GM19099 (cell line): ENCODE data around the gene RXRA.

Source experiments
- POLR2A ChIP-seq: IDR thresholded peaks from 3 replicates; pipeline ENCODE4 v1.6.1; 2011; ENCODE audit warnings: low read depth; ENCODE audit not compliant: insufficient read length; ENCODE audit errors: extremely low read depth

The RXRA gene

DNA sequence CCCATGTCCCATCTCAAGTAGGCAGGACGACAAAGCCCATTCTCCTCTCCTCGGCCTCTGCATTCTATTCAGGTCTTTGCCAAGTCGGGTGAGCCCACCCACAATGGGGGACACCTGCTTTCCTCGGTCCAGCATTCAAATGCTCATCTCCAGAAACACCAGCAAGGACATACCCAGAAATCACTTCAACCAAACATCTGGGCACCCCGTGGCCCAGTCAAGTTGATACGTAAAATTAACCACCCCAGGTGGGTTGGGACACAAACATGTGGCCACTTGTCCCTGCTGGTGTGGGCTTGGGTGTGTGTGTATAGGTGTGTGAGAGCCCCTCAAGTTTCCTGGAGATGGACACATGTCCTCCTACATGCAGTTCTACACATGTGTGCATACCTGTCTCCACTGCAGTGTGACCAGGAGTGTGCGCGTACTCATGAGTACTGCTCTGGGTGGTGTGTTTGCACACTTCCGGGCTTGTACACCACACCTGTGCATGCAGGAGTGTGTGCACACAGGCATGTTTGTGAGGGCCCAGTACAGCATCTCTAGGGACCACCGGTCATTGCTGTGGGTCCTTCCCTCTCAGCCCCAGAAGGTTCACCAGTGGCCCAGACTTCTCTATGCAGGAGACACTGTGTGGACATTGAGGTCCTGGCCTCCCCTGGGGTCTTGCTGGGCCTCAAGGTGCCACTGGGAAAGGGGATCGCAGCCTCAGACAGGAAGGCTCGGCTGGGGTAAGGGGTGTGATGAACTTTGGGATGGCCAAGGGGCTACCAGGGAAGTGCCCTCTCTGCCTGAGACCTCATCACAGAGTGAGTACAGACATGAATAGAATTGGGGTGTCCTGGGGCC is 35.4 kb upstream of the RXRA start:
- no peak for TF ChIP-seq POLR2A

DNA sequence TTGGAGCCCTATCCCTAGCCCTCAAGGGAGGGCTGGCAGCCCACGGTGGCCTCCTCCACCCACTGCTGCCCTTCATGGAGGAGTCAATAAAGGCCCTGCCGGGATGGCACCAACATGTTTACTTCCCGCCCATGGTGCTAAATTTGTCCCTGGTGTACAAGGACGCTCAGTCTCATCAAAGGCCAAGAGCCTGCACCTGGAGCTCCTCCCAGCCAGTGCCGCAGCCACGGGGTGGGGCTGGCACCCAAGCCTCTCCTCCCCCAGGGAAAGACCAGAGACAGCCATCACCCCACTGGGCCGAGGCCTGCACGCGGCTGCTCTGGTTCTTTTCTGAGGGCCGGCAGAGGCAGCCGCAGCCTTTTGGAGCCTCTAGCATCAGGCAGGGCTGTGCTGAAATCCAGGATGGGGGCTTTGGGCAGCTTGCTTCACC is 34.8 kb upstream of the RXRA start:
- no peak for TF ChIP-seq POLR2A

DNA sequence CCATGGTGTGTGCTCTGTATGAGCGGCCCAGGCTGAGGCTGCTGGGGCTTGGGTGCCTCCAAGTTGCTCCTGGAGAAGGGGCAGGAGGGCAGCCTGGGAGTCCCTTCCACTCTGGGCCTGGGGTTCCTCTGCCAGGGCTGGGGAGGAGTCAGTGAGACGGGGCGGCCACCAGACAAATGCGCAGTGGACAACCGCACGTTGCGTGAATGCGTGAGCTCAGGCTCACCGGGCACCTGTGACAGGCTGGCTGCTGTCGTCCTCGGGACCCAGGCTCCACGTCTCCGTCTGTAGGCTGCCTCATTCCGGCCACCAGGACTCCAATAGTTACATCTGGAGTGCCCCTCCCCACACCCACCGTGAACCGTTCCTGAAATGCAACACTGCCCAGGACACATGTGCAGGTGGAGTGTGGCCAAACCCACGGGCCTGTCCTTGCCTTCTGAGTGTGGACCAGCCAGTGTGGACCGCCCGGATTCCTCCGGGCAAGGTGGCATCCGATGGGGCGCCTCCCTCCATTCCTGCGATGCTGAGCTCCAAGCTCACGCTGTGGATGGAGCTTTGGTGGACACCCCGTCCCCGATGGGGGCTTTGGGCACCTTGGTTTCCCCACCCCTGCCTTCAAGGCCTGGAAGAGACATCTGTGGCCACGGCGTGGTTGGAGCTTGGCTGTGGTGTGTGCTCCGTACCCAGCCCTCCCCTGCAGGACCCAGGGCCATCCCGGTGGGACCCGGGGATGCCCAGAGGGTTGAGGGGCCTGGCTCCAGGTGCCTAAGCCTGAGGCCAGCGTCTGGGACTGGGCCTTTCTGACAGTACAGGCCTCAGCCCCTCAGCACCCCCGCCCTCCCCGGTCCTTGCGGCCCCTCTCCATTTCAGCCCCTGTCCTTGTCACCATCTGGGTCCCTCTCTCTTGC is 34.0 kb upstream of the RXRA start:
- TF ChIP-seq POLR2A, result no peak

- TF ChIP-seq POLR2A, result no peak
Measured at GRCh38 chr9:134293031-134293521, 33.2 kb upstream of the RXRA start.

DNA sequence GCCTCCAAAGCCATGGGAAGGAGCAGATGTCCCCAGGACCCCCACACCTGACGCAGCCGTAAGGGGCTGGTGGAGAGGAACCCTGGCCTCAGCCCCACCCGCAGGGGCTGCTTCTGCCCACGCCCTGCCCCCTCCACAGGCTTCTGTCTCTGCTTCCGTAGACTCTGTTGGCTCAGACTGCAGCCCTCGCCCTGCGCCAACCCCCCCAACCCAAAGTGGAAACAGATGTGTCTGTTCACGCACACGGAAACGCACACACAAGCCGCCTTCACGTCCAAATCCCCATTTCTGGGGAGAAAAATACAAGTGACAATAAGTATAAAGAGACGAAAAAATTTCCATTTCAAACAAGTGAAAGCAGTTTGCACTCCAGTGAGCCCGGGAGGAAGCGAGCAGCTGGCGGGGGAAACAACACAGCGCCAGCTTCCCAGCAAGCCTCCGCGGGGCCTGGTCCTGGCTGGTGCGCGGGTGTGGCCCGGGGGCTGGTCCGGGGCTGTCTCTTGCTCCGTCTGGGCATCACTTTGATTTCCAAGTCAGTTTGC is 32.6 kb upstream of the RXRA start:
- no peak for TF ChIP-seq POLR2A

- TF ChIP-seq POLR2A, result no peak
Measured at GRCh38 chr9:134294153-134295071, 31.8 kb upstream of the RXRA start.

DNA sequence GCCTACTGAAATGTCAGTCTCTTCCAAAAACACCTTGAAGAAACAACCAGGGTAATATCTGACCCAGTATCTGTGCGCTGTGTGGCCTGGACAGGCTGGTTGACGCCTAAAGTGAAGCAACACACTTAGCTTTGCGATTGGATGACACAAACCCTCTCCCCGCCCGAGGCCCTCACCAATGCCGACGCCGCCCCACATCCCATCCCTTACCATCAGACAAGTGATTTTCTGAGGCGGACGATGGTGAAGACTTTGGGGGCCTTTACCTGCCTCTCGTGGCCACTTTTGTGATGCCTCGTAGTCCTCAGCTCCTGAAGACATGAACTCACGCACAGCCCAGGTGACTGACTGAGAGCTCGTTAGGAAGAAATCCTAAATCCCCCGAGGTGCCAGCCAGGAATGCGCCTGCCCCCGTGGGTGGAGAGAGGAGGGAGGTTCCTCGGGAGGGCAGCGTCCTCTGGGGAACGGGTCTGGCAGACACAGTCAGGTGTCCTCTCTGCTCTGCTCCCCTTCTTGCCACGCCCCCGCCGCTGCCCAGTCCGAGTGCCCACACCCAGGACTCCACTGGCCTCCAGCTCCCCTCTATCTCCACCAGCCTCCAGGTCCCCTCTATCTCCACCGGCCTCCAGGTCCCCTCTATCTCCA is 31.0 kb upstream of the RXRA start:
- no peak for TF ChIP-seq POLR2A

- TF ChIP-seq POLR2A, result no peak
Measured at GRCh38 chr9:134295746-134296250, 30.5 kb upstream of the RXRA start.

- no peak for TF ChIP-seq POLR2A
Measured at GRCh38 chr9:134296301-134297082, 29.8 kb upstream of the RXRA start.

- TF ChIP-seq POLR2A, result no peak
Measured at GRCh38 chr9:134297083-134297410, 29.2 kb upstream of the RXRA start.

GRCh38 chr9:134297576-134297975 is 28.7 kb upstream of the RXRA start:
- TF ChIP-seq POLR2A, result no peak

GRCh38 chr9:134298000-134298399 is 28.3 kb upstream of the RXRA start:
- TF ChIP-seq POLR2A, result no peak

DNA sequence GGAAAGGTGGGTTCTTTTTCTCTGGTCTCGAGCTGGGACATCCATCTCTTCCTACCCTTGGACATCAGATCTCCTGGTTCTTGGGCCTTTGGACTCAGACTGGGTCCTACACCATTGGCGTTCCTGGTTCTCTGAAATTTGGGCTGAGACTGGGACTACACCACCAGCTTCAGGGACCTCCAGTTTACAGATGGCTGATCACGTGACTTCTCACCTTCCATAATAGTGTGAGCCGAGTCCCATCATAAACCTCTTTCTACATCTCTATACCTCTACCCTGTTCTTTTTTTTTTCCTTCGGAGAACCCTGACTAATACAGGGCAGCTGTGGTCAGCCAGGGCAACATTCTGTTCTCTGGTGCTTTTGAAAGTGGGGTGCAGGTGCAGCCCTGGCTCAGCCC is 27.2 kb upstream of the RXRA start:
- no peak for TF ChIP-seq POLR2A
